HFFc6 (cell line): ENCODE data around the gene CFAP90. TPM values are rescaled to one million over a fixed set of nuclear protein-coding genes. Genes with fewer than 3 reads are reported as not detected.

Experiments used
- DNase-seq: peaks from one replicate; pipeline ENCODE4 v3.0.0-alpha.2; 2018
- H3K27ac Mint-ChIP-seq: 2 replicates; pipeline ENCODE4 v1.8.0; 2020; ENCODE audit warnings: mild to moderate bottlenecking, mixed read lengths
- H3K27me3 Mint-ChIP-seq: 2 replicates; pipeline ENCODE4 v1.8.0; 2021; ENCODE audit warnings: mild to moderate bottlenecking, moderate library complexity, mixed read lengths; ENCODE audit not compliant: insufficient read depth
- H3K36me3 Mint-ChIP-seq: 2 replicates; pipeline ENCODE4 v1.8.0; 2021; ENCODE audit warnings: low read depth, mixed read lengths
- H3K4me1 Mint-ChIP-seq: 2 replicates; pipeline ENCODE4 v1.8.0; 2020; ENCODE audit warnings: low read depth, mixed read lengths
- H3K4me3 Mint-ChIP-seq: 2 replicates; pipeline ENCODE4 v1.8.0; 2020; ENCODE audit warnings: mild to moderate bottlenecking, moderate library complexity, mixed read lengths
- H3K9me3 Mint-ChIP-seq: 2 replicates; pipeline ENCODE4 v1.8.0; 2020; ENCODE audit warnings: mild to moderate bottlenecking, mixed read lengths
- total RNA-seq, 6 experiments: library from RNA; stranded (reverse); fragmentation: NEBNext Ultra II Directional; extraction: Animal tissue kit (Norgen Biotek cat#: 25700); gene quantifications; 2 replicates in 1 of 6; 3 replicates in 5 of 6; pipeline ENCODE4 v1.2.3, GENCODE V29; 2021
- TF ChIP-seq, protein P1 (sequence below): fragments of 200-600 bp; sonication (generic); IDR thresholded peaks from 2 replicates; pipeline ENCODE4 v1.5.0; 2021; ENCODE audit warnings: antibody characterized with exemption, mild to moderate bottlenecking

Gene CFAP90
- total RNA-seq, 6 experiments from 2014 or later = not detected

DNA sequence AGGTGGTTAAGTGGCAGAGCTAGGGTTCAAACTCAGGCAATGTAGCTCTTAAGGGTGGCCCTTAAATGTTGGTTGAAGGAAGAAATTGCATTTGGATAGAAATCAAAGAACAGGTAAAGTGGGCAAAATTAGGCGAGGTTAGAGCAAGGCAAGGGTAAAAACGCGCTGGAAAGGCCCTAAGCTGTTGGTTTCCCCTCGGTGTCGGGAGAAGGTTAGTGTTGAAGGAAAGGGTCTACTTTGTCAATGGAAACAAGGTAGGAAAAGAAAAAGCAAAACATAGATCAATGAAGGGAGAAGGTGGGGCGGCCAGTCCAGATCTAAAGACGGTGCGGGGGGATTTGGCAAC is 17.5 kb upstream of the CFAP90 start:
- peaks cover 66% of the 10 kb centered on the region for H3K4me1 Mint-ChIP-seq
- TF ChIP-seq, protein P1, sequence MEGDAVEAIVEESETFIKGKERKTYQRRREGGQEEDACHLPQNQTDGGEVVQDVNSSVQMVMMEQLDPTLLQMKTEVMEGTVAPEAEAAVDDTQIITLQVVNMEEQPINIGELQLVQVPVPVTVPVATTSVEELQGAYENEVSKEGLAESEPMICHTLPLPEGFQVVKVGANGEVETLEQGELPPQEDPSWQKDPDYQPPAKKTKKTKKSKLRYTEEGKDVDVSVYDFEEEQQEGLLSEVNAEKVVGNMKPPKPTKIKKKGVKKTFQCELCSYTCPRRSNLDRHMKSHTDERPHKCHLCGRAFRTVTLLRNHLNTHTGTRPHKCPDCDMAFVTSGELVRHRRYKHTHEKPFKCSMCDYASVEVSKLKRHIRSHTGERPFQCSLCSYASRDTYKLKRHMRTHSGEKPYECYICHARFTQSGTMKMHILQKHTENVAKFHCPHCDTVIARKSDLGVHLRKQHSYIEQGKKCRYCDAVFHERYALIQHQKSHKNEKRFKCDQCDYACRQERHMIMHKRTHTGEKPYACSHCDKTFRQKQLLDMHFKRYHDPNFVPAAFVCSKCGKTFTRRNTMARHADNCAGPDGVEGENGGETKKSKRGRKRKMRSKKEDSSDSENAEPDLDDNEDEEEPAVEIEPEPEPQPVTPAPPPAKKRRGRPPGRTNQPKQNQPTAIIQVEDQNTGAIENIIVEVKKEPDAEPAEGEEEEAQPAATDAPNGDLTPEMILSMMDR = no peak
- peaks cover 10% of the 10 kb centered on the region for H3K36me3 Mint-ChIP-seq
- no peak for DNase-seq
- no peaks in the 10 kb centered on the region for H3K9me3 Mint-ChIP-seq
- H3K27me3 Mint-ChIP-seq = no peaks in the 10 kb centered on the region; the same call in 1 of the 2 replicates
- peak overlapping the region; percentile 98 for H3K4me3 Mint-ChIP-seq
- peak overlapping the region; percentile 84 for H3K27ac Mint-ChIP-seq

DNA sequence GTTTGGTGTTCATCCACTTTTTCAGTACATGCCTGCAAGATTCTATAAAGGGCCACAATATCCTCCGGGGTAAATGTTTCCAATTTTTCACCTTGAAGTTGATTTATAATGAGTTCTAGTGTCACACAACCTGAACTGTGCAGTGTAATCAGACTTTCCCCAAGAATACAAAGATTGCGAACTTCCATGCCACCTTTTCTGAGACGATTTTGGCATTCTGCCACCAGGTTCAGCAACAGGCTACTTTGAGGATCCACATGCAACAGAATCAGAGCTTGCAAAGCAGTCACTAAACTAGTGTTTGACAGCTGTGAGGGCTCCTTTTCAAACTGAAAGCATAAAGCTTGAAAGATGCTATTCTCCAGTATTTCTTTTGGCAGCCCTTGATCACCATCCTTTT is 16.3 kb upstream of the CFAP90 start:
- H3K4me1 Mint-ChIP-seq = peaks cover 57% of the 10 kb centered on the region
- no peaks in the 10 kb centered on the region for H3K9me3 Mint-ChIP-seq
- no peak overlapping the region for H3K27ac Mint-ChIP-seq
- H3K4me3 Mint-ChIP-seq = 0 out of 2 replicates have a peak overlapping the region, but pooled peaks have one; percentile 20
- no peak for DNase-seq
- TF ChIP-seq, protein P1 = no peak
- H3K27me3 Mint-ChIP-seq = no peaks in the 10 kb centered on the region; the same call in 1 of the 2 replicates
- H3K36me3 Mint-ChIP-seq = peaks cover 10% of the 10 kb centered on the region; the same call in 1 of the 2 replicates

DNA sequence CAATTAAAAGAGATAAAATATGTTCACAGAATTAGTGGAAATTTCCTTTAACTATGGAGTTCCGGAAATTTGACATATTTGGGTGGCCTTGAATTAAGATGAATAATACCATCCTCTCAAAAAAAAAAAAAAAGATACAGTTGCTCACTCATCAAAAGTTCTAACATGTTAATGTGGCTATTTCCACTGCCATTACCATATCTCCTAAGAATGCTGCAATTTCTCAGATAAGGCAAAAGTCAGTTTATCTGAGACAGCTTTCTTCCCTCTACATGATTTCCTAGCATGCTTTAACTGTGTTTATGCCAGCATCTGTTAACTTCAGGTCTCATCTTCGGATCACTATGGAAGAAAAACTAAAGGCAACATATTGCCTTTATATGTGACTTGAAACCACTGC is 15.3 kb upstream of the CFAP90 start:
- no peaks in the 10 kb centered on the region for H3K9me3 Mint-ChIP-seq
- peaks cover 10% of the 10 kb centered on the region; the same call in 1 of the 2 replicates for H3K36me3 Mint-ChIP-seq
- TF ChIP-seq, protein P1 = no peak
- no peaks in the 10 kb centered on the region; the same call in 1 of the 2 replicates for H3K27me3 Mint-ChIP-seq
- H3K27ac Mint-ChIP-seq = no peak overlapping the region
- no peak for DNase-seq
- peaks cover 46% of the 10 kb centered on the region for H3K4me1 Mint-ChIP-seq
- H3K4me3 Mint-ChIP-seq = no peak overlapping the region

DNA sequence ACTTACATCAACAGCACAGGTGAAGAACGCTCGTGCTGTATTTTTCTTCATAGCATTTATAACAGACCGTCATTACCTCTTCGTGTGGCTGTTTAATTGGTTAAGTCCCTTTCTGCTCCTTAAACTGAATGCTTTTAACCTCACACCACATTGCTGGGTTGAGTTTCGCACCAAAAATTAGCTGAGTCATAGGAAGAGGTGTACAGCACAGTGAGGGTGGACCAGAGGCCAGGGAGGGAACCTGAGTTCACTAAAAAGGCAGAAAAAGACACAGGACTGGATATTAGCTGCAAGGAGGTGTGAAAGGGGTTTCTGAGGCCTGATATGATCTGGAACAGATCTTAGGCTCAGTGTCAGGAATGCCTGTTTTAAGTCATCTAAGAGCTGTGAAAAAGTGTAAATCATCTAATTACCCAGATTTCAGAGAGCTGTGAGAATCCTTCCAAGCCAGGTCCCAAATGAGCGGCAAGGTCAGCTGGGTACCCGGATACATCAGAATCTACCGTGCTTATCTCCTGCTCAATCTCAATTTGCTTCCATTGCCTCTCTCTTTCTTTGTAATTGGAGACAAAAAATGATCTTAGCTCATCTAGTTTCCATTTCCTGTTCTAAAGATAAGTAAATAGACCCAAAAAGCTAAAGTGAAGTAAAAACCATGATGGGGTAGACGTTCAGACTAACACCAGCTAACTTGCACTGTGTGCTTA is 7.1 kb upstream of the CFAP90 start:
- Mint-ChIP-seq H3K9me3 (no peaks in the 10 kb centered on the region), H3K27me3 (peaks cover 5% of the 10 kb centered on the region), H3K4me1 (peaks cover 11% of the 10 kb centered on the region), H3K4me3 (no peak overlapping the region), H3K36me3 (peaks cover 5% of the 10 kb centered on the region), H3K27ac (no peak overlapping the region)
- TF ChIP-seq, protein P1 = no peak
- no peak for DNase-seq

DNA sequence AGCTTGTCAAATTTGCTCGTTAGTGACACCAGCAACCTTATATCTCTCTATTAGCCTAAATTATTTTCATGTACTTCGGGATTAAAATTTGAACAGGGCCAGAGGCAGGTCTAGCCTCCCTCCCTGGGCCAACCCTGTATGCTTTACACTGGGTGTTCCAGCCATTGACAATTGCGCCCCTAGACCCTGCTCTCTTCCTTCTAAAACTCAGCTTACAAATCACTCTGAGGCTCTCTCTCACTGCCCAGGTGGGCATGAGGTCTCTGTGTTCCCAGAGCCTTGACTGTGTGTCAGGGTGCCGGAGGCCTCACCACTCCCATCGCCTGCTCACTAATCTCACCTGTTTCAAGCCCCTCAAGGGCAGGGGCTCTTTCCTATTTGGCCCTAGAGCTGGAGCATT is 6.4 kb upstream of the CFAP90 start:
- H3K36me3 Mint-ChIP-seq = peaks cover 5% of the 10 kb centered on the region; the same call in 1 of the 2 replicates
- H3K9me3 Mint-ChIP-seq = no peaks in the 10 kb centered on the region
- peaks cover 11% of the 10 kb centered on the region for H3K4me1 Mint-ChIP-seq
- TF ChIP-seq, protein P1 = no peak
- no peak for DNase-seq
- peaks cover 5% of the 10 kb centered on the region for H3K27me3 Mint-ChIP-seq
- H3K27ac Mint-ChIP-seq = peak overlapping the region; percentile 29; the same call in 1 of the 2 replicates
- H3K4me3 Mint-ChIP-seq = no peak overlapping the region
